Mammary epithelial cell (primary cell): Measurements from ENCODE around the gene COLEC12.

Source experiments
- EZH2 ChIP-seq: IDR thresholded peaks from 2 replicates; pipeline ENCODE4 v1.6.1; 2012; ENCODE audit warnings: low read length, inconsistent platforms, borderline replicate concordance
- TF ChIP-seq, protein P1 (sequence below), 2 donors: IDR thresholded peaks in 1 of 2; conservative IDR thresholded peaks in 1 of 2; 2 replicates each; pipeline ENCODE4 v1.5.1; 2011 to 2012; ENCODE audit warnings: inconsistent platforms in 2 of 2, low read length in 2 of 2, mild to moderate bottlenecking in 2 of 2, control low read depth in 1 of 2, low read depth in 1 of 2; ENCODE audit not compliant: insufficient read depth in 1 of 2; ENCODE audit errors: extremely low read depth in 1 of 2

DNA sequence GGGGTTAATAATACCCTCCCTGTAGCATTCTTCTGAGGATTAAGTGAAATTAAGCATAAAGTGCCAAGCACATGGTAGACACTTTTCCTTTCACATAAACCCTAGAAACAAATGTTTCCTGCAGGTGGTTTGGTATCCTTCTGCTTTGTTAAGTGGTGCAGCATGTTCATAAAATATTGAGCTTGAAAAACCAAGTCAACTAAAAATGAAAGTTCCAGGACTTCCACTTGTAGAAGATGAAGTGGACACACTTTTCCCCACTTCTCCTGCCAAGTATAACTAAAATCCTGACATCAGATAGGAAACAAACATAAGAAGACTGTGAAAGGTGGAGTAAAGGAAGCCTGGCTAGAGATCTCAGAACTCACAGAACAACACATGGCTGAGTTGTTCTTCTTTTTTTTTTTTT lies 90.5 kb downstream of the COLEC12 start:
- TF ChIP-seq EZH2 = no peak
- TF ChIP-seq, protein P1, sequence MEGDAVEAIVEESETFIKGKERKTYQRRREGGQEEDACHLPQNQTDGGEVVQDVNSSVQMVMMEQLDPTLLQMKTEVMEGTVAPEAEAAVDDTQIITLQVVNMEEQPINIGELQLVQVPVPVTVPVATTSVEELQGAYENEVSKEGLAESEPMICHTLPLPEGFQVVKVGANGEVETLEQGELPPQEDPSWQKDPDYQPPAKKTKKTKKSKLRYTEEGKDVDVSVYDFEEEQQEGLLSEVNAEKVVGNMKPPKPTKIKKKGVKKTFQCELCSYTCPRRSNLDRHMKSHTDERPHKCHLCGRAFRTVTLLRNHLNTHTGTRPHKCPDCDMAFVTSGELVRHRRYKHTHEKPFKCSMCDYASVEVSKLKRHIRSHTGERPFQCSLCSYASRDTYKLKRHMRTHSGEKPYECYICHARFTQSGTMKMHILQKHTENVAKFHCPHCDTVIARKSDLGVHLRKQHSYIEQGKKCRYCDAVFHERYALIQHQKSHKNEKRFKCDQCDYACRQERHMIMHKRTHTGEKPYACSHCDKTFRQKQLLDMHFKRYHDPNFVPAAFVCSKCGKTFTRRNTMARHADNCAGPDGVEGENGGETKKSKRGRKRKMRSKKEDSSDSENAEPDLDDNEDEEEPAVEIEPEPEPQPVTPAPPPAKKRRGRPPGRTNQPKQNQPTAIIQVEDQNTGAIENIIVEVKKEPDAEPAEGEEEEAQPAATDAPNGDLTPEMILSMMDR (conservative IDR thresholded peaks at IDR 0.05 in 1 of 2, IDR thresholded peaks at IDR 0.05 in 1 of 2; ENCODE audit: extremely low read depth in 1 of 2, insufficient read depth in 1 of 2, low read depth in 1 of 2, low read length in 2 of 2) = no peak
